HepG2 (cell line): ENCODE data around the gene GYS1. TPM values are rescaled to one million over a fixed set of nuclear protein-coding genes. Genes with fewer than 3 reads are reported as not detected.
A peak's percentile ranks its signal among the peaks of the same experiment; 100 is the strongest.

Source experiments
- ELF3 ChIP-seq: IDR thresholded peaks from 2 replicates; pipeline ENCODE4 v1.6.1; 2016; ENCODE audit warnings: missing genetic modification reagents, missing compliant biosample characterization
- ETV6 ChIP-seq: sonication (generic); formaldehyde crosslinking; conservative IDR thresholded peaks from 2 replicates; pipeline ENCODE4 v1.4.0; 2020; ENCODE audit warnings: missing genetic modification reagents
- FIP1L1 ChIP-seq: fragments of 200-400 bp; formaldehyde crosslinking; IDR thresholded peaks from 2 replicates; pipeline ENCODE4 v1.6.1; 2018; ENCODE audit warnings: low read depth, mild to moderate bottlenecking, low read length, moderate library complexity, borderline replicate concordance; ENCODE audit not compliant: insufficient read depth
- GATAD1 ChIP-seq: IDR thresholded peaks from 2 replicates; pipeline ENCODE4 v1.6.1; 2016; ENCODE audit warnings: missing genetic modification reagents, missing compliant biosample characterization
- MED8 ChIP-seq: sonication (generic); formaldehyde crosslinking; IDR thresholded peaks from 2 replicates; pipeline ENCODE4 v1.8.1; 2023; ENCODE audit warnings: mild to moderate bottlenecking, missing genetic modification reagents; ENCODE audit not compliant: insufficient replicate concordance
- RBFOX2 ChIP-seq: fragments of 200-400 bp; formaldehyde crosslinking; IDR thresholded peaks from 2 replicates; pipeline ENCODE4 v1.6.1; 2017; ENCODE audit warnings: low read depth, mild to moderate bottlenecking, low read length
- SMAD3 ChIP-seq: sonication (generic); formaldehyde crosslinking; IDR thresholded peaks from 2 replicates; pipeline ENCODE4 v1.4.0; 2020; ENCODE audit warnings: missing genetic modification reagents
- SNAPC4 ChIP-seq: sonication (generic); formaldehyde crosslinking; IDR thresholded peaks from 2 replicates; pipeline ENCODE4 v1.4.0; 2020; ENCODE audit warnings: mild to moderate bottlenecking, missing genetic modification reagents
- STAG1 ChIP-seq: sonication (generic); formaldehyde crosslinking; IDR thresholded peaks from 2 replicates; pipeline ENCODE4 v1.4.0; 2020; ENCODE audit warnings: missing genetic modification reagents
- U2AF1 ChIP-seq: fragments of 200-400 bp; formaldehyde crosslinking; optimal IDR thresholded peaks from 2 replicates; pipeline ENCODE3; 2017; ENCODE audit warnings: mild to moderate bottlenecking, low read depth, low read length
- ZNF639 ChIP-seq: conservative IDR thresholded peaks from 2 replicates; pipeline ENCODE4 v1.6.1; 2018; ENCODE audit warnings: missing genetic modification reagents
- ZNF777 ChIP-seq: sonication (generic); formaldehyde crosslinking; IDR thresholded peaks from 2 replicates; pipeline ENCODE4 v1.4.0; 2020; ENCODE audit warnings: missing genetic modification reagents
- polyA plus RNA-seq, 8 experiments: library from polyadenylated mRNA; depleted of rRNA in 3 of 8; stranded (reverse) in 7 of 8; unstranded in 1 of 8; fragments of >200 nt; fragmentation: Illumina TruSeq in 4 of 8; extraction: Trizol in 4 of 8; gene quantifications; 2 replicates each; pipeline versions ENCODE4 v1.2.1 to v1.2.3, GENCODE V29; 2011 to 2016; ENCODE audit warnings: low read depth in 4 of 8, missing spikeins in 1 of 8, mixed read lengths in 1 of 8; ENCODE audit not compliant: insufficient read depth in 1 of 8
- total RNA-seq, 5 experiments: library from RNA; depleted of rRNA; stranded (reverse); fragments of >200 nt; fragmentation: Illumina TruSeq; extraction: Trizol; gene quantifications; 2 replicates each; pipeline ENCODE4 v1.2.3, GENCODE V29; 2016; ENCODE audit warnings: low read depth in 1 of 5
- TF ChIP-seq, protein P1 (sequence below): sonication (generic); formaldehyde crosslinking; IDR thresholded peaks from 2 replicates; pipeline ENCODE4 v1.4.0; 2020; ENCODE audit warnings: missing genetic modification reagents, borderline replicate concordance
- TF ChIP-seq, protein P2 (sequence below): sonication (generic); formaldehyde crosslinking; IDR thresholded peaks from 2 replicates; pipeline ENCODE4 v1.4.0; 2020; ENCODE audit warnings: missing genetic modification reagents, borderline replicate concordance

GYS1 gene
- total and polyA plus RNA-seq, 2 of the 13 experiments (the other 11 are each of a cell fraction or from before 2014, with no cell fraction given) = 18.4 to 42.1 TPM

DNA sequence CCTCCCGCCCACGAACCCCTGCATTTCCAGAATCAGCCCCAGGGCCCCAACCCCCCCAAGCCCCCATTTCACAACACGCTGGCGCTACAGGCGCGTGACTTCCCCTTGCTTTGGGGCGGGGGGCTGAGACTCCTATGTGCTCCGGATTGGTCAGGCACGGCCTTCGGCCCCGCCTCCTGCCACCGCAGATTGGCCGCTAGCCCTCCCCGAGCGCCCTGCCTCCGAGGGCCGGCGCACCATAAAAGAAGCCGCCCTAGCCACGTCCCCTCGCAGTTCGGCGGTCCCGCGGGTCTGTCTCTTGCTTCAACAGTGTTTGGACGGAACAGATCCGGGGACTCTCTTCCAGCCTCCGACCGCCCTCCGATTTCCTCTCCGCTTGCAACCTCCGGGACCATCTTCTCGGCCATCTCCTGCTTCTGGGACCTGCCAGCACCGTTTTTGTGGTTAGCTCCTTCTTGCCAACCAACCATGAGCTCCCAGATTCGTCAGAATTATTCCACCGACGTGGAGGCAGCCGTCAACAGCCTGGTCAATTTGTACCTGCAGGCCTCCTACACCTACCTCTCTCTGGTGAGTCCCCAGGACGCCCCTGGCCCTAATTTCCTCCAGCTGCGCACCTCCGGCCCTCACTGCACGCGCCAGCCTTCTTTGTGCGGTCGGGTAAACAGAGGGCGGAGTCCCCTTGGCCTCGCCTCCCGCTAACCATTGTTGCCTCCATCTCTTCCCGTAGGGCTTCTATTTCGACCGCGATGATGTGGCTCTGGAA is 27.9 kb downstream of the GYS1 start, which contains the start of gene FTL (continued):
- TF ChIP-seq, protein P1, sequence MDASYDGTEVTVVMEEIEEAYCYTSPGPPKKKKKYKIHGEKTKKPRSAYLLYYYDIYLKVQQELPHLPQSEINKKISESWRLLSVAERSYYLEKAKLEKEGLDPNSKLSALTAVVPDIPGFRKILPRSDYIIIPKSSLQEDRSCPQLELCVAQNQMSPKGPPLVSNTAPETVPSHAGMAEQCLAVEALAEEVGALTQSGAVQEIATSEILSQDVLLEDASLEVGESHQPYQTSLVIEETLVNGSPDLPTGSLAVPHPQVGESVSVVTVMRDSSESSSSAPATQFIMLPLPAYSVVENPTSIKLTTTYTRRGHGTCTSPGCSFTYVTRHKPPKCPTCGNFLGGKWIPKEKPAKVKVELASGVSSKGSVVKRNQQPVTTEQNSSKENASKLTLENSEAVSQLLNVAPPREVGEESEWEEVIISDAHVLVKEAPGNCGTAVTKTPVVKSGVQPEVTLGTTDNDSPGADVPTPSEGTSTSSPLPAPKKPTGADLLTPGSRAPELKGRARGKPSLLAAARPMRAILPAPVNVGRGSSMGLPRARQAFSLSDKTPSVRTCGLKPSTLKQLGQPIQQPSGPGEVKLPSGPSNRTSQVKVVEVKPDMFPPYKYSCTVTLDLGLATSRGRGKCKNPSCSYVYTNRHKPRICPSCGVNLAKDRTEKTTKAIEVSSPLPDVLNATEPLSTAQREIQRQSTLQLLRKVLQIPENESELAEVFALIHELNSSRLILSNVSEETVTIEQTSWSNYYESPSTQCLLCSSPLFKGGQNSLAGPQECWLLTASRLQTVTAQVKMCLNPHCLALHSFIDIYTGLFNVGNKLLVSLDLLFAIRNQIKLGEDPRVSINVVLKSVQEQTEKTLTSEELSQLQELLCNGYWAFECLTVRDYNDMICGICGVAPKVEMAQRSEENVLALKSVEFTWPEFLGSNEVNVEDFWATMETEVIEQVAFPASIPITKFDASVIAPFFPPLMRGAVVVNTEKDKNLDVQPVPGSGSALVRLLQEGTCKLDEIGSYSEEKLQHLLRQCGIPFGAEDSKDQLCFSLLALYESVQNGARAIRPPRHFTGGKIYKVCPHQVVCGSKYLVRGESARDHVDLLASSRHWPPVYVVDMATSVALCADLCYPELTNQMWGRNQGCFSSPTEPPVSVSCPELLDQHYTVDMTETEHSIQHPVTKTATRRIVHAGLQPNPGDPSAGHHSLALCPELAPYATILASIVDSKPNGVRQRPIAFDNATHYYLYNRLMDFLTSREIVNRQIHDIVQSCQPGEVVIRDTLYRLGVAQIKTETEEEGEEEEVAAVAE (CRISPR knock-in tag) = peak; percentile 80; the same call in 1 of the 2 replicates
- TF ChIP-seq FIP1L1 (peak; percentile 90), U2AF1 (peak; percentile 77), RBFOX2 (peak; percentile 99), ELF3 (CRISPR knock-in tag) (peak; percentile 62; the same call in 1 of the 2 replicates), SNAPC4 (CRISPR knock-in tag) (0 out of 2 replicates have a peak, but pooled peaks have one; percentile 49), GATAD1 (CRISPR knock-in tag) (no peak; the same call in none of the 2 replicates), MED8 (peak; percentile 92), ZNF639 (peak; percentile 68; the same call in 1 of the 2 replicates), ZNF777 (CRISPR knock-in tag) (peak; percentile 67; the same call in 1 of the 2 replicates), ETV6 (CRISPR knock-in tag) (no peak; the same call in 1 of the 2 replicates), SMAD3 (CRISPR knock-in tag) (peak; percentile 71), STAG1 (CRISPR knock-in tag) (peak; percentile 38)
- TF ChIP-seq, protein P2, sequence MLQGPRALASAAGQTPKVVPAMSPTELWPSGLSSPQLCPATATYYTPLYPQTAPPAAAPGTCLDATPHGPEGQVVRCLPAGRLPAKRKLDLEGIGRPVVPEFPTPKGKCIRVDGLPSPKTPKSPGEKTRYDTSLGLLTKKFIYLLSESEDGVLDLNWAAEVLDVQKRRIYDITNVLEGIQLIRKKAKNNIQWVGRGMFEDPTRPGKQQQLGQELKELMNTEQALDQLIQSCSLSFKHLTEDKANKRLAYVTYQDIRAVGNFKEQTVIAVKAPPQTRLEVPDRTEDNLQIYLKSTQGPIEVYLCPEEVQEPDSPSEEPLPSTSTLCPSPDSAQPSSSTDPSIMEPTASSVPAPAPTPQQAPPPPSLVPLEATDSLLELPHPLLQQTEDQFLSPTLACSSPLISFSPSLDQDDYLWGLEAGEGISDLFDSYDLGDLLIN (CRISPR knock-in tag) = peak; percentile 97
